Fibroblast of lung (primary cell): Measurements from ENCODE around the gene DISP2. TPM values are rescaled to one million over a fixed set of nuclear protein-coding genes. Genes with fewer than 3 reads are reported as not detected.

Experiments
- DNase-seq, 2 donors: peaks; one replicate each; pipeline versions ENCODE4 v3.0.0 to v3.0.0-alpha.2; 2010; ENCODE audit warnings: low read depth in 2 of 2
- H2AFZ ChIP-seq: 2 replicates; pipeline ENCODE4 v1.5.1; 2012; ENCODE audit warnings: low read length, control low read depth, inconsistent platforms
- H3K27ac ChIP-seq: 2 replicates; pipeline ENCODE4 v1.5.1; 2011; ENCODE audit warnings: low read length, control low read depth; ENCODE audit not compliant: insufficient read depth
- H3K27me3 ChIP-seq: 2 replicates; pipeline ENCODE4 v1.5.1; 2011; ENCODE audit warnings: mild to moderate bottlenecking, low read length; ENCODE audit not compliant: control insufficient read depth, insufficient read depth
- H3K36me3 ChIP-seq: 2 replicates; pipeline ENCODE4 v1.5.1; 2011; ENCODE audit warnings: low read length; ENCODE audit not compliant: control insufficient read depth, insufficient read depth
- H3K4me1 ChIP-seq: 2 replicates; pipeline ENCODE4 v1.5.1; 2011; ENCODE audit warnings: low read length; ENCODE audit not compliant: control insufficient read depth, insufficient read depth; ENCODE audit errors: extremely low read depth
- H3K4me2 ChIP-seq: 2 replicates; pipeline ENCODE4 v1.5.1; 2011; ENCODE audit warnings: low read length, control low read depth; ENCODE audit not compliant: insufficient read depth; ENCODE audit errors: extremely low read depth
- H3K4me3 ChIP-seq, 4 experiments: fragments of 200-600 bp in 1 of 4; sonication (generic) in 1 of 4; replicated peaks in 1 of 4; 2 replicates each; pipeline ENCODE4 v1.5.1; 2011 to 2016; ENCODE audit warnings: low read length in 4 of 4, low read depth in 3 of 4, mild to moderate bottlenecking in 3 of 4, control low read depth in 2 of 4, inconsistent platforms in 1 of 4, mixed read lengths in 1 of 4; ENCODE audit not compliant: insufficient read depth in 1 of 4; ENCODE audit errors: control extremely low read depth in 1 of 4
- H3K79me2 ChIP-seq: 2 replicates; pipeline ENCODE4 v1.5.1; 2012; ENCODE audit warnings: mild to moderate bottlenecking, low read length, inconsistent platforms; ENCODE audit not compliant: control insufficient read depth, insufficient read depth
- H3K9ac ChIP-seq: 2 replicates; pipeline ENCODE4 v1.5.1; 2011; ENCODE audit warnings: mild to moderate bottlenecking, low read length, control low read depth; ENCODE audit not compliant: insufficient read depth
- H3K9me3 ChIP-seq: 2 replicates; pipeline ENCODE4 v1.5.1; 2012; ENCODE audit warnings: low read depth, low read length; ENCODE audit not compliant: control insufficient read depth, insufficient read depth
- H4K20me1 ChIP-seq: 2 replicates; pipeline ENCODE4 v1.5.1; 2011; ENCODE audit warnings: low read length; ENCODE audit not compliant: control insufficient read depth, insufficient read depth; ENCODE audit errors: extremely low read depth
- EZH2 ChIP-seq: IDR thresholded peaks from 2 replicates; pipeline ENCODE4 v1.5.1; 2012; ENCODE audit warnings: low read length, control low read depth, mild to moderate bottlenecking; ENCODE audit errors: missing control alignments
- polyA plus RNA-seq, 2 donors: library from polyadenylated mRNA; depleted of rRNA in 1 of 2; stranded (reverse) in 1 of 2; unstranded in 1 of 2; fragments of >200 nt; gene quantifications; 2 replicates each; pipeline ENCODE4 v1.2.1, GENCODE V29; 2011 to 2012; ENCODE audit warnings: missing spikeins in 1 of 2
- total RNA-seq: library from RNA; depleted of rRNA; stranded (reverse); fragments of >200 nt; gene quantifications from 2 replicates; pipeline ENCODE4 v1.2.1, GENCODE V29; 2014
- TF ChIP-seq, protein P1 (sequence below), 2 donors: IDR thresholded peaks in 1 of 2; conservative IDR thresholded peaks in 1 of 2; 1 replicate in 1 of 2; 2 replicates in 1 of 2; pipeline ENCODE4 v1.5.1; 2011 to 2012; ENCODE audit warnings: low read length in 2 of 2, control low read depth in 1 of 2, inconsistent platforms in 1 of 2, low read depth in 1 of 2, mild to moderate bottlenecking in 1 of 2

The DISP2 gene
- total and polyA plus RNA-seq, 2 donors (not counting 1 experiment from before 2014, with no cell fraction given), result under 0.01 to 0.11 TPM

DNA sequence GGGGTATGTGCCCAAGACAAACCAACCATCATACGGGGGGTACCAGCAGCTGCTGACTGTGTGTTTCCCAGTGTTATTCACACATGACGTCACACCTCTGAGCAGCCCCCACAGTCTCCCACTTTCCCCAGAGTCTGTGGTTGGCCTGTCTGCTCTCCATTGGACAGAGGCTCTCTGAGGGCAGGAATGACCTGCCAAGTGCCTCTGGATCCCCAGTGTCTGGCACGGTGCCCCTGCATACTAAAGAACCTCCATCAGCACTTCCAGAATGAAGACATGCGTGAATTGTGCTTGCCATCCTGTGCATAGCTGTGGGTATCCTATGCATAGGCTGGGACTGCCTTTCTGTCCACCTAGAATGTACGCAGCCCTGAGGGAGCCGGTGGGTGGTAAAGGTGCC is 13.8 kb upstream of the DISP2 start:
- peaks cover 9% of the 10 kb centered on the region for H3K79me2 ChIP-seq
- H3K4me2 ChIP-seq, result no peak overlapping the region
- H4K20me1 ChIP-seq, result no peaks in the 10 kb centered on the region
- H3K36me3 ChIP-seq, result no peaks in the 10 kb centered on the region
- peak overlapping the region; percentile 65 for H3K27ac ChIP-seq
- H2AFZ ChIP-seq, result no peak overlapping the region
- DNase-seq, result peak in 1 of 2 donors; percentile 81
- no peak overlapping the region for H3K9ac ChIP-seq
- H3K4me3 ChIP-seq, result no peak overlapping the region
- no peaks in the 10 kb centered on the region for H3K9me3 ChIP-seq
- peaks cover 31% of the 10 kb centered on the region for H3K4me1 ChIP-seq
- no peaks in the 10 kb centered on the region for H3K27me3 ChIP-seq
- TF ChIP-seq, protein P1, sequence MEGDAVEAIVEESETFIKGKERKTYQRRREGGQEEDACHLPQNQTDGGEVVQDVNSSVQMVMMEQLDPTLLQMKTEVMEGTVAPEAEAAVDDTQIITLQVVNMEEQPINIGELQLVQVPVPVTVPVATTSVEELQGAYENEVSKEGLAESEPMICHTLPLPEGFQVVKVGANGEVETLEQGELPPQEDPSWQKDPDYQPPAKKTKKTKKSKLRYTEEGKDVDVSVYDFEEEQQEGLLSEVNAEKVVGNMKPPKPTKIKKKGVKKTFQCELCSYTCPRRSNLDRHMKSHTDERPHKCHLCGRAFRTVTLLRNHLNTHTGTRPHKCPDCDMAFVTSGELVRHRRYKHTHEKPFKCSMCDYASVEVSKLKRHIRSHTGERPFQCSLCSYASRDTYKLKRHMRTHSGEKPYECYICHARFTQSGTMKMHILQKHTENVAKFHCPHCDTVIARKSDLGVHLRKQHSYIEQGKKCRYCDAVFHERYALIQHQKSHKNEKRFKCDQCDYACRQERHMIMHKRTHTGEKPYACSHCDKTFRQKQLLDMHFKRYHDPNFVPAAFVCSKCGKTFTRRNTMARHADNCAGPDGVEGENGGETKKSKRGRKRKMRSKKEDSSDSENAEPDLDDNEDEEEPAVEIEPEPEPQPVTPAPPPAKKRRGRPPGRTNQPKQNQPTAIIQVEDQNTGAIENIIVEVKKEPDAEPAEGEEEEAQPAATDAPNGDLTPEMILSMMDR (conservative IDR thresholded peaks at IDR 0.05 in 1 of 2, IDR thresholded peaks at IDR 0.05 in 1 of 2; ENCODE audit: low read depth in 1 of 2, low read length in 2 of 2), result no peak
- no peak for TF ChIP-seq EZH2

DNA sequence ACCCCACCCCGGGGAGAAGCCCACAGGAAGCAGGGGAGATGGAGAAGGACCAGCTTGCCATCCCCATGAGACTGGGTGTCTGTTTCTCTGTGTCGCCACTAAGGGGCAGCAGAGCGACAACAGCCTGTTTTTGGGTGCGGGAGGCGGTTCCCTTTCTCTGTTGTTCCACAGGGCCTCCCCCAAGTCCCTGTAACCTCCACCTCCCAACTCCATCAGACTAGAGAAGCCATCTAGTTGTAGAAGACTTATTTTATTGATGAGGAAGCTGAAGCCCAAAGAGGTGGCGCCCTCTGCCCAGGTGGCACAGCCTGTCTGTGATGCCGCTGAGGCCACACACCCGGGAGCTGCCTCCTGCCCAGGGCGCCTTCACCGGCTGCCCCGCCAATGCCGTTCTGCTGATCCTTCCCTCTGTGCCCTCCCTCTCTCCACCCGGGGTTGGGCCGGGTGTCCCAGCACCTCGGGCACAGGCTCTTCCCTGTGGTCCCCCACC is 13.3 kb upstream of the DISP2 start:
- Histone ChIP-seq H3K27ac (peak overlapping the region; percentile 65), H3K4me3 (no peak overlapping the region), H3K27me3 (no peaks in the 10 kb centered on the region), H2AFZ (no peak overlapping the region), H3K9me3 (no peaks in the 10 kb centered on the region), H3K9ac (no peak overlapping the region), H3K4me1 (peaks cover 26% of the 10 kb centered on the region), H3K4me2 (no peak overlapping the region), H3K36me3 (no peaks in the 10 kb centered on the region), H4K20me1 (no peaks in the 10 kb centered on the region), H3K79me2 (peaks cover 4% of the 10 kb centered on the region)
- peak; percentile 61 to 72 for DNase-seq
- TF ChIP-seq EZH2, result no peak
- TF ChIP-seq, protein P1 (conservative IDR thresholded peaks at IDR 0.05 in 1 of 2, IDR thresholded peaks at IDR 0.05 in 1 of 2; ENCODE audit: low read depth in 1 of 2, low read length in 2 of 2), result peak; percentile 74 to 81

DNA sequence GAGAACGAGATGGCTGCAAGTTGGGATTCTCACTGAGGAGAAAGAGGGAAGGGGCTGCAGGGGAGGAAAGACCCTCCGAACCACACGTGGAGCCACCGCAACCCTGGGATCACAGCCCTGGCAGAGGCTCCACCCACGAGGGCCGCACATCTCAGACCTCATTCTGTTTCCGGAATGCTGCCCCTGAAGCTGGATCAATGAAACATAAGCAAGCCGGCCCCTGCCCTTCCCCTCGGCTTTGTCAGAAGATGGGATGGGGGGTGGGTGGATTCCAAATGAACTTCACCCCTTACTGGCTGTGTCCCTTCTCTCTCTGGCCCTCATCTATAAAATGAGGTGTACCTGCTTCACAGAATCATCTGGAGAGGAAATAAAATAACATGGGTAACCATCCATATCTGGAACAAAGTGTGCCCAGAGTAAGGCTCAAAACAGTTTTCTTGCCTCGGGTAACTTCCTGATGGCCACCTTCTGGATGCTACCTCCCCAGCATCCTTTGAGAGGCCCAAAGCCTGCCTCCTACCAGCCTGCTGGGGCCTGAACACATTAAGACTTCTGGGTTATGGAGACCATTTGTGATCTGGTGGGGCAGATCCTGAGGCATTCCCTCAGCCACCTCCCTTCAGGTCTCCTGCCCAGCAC is 12.7 kb upstream of the DISP2 start:
- no peak overlapping the region for H3K9ac ChIP-seq
- H4K20me1 ChIP-seq, result no peaks in the 10 kb centered on the region
- TF ChIP-seq EZH2, result no peak
- TF ChIP-seq, protein P1 (conservative IDR thresholded peaks at IDR 0.05 in 1 of 2, IDR thresholded peaks at IDR 0.05 in 1 of 2; ENCODE audit: low read depth in 1 of 2, low read length in 2 of 2), result no peak
- DNase-seq, result no peak
- no peak overlapping the region for H2AFZ ChIP-seq
- peaks cover 25% of the 10 kb centered on the region for H3K4me1 ChIP-seq
- no peaks in the 10 kb centered on the region for H3K79me2 ChIP-seq
- no peaks in the 10 kb centered on the region for H3K27me3 ChIP-seq
- H3K4me3 ChIP-seq, result no peak overlapping the region
- H3K27ac ChIP-seq, result no peak overlapping the region
- no peaks in the 10 kb centered on the region for H3K9me3 ChIP-seq
- H3K36me3 ChIP-seq, result no peaks in the 10 kb centered on the region
- no peak overlapping the region for H3K4me2 ChIP-seq
